ENCODE measurements around the gene ZNF865. TPM values are rescaled to one million over a fixed set of nuclear protein-coding genes. Genes with fewer than 3 reads are reported as not detected.
A peak's percentile ranks its signal among the peaks of the same experiment; 100 is the strongest.

Gene ZNF865
- total and polyA plus RNA-seq, 12 donors = 0.72 to 24.7 (median 10.6) TPM

GRCh38 chr19:55637534-55637933, 32.1 kb downstream of the ZNF865 start:
- TF ChIP-seq CTCF (IDR thresholded peaks at IDR 0.05) = no peak
- TF ChIP-seq POLR2A (IDR thresholded peaks at IDR 0.05) = no peak
- H3K9me3 ChIP-seq (replicated peaks in 1 of 3) = no peaks in the 10 kb centered on the region
- WGBS, 4 donors = 72 to 79% (median 75%) methylated on average over 11 of the region's 11 CpGs
- H3K36me3 ChIP-seq (replicated peaks in 1 of 2) = no peaks in the 10 kb centered on the region
- peak in 1 of 7 donors; percentile 8 for DNase-seq
- H3K27ac ChIP-seq = no peak overlapping the region
- no peaks in the 10 kb centered on the region for H3K27me3 ChIP-seq
- H3K4me3 ChIP-seq = no peak overlapping the region
- H3K4me1 ChIP-seq (replicated peaks in 1 of 2) = peaks cover 30 to 48% of the 10 kb centered on the region in 2 donors
- intact Hi-C loops (cut with DNase I) = no loop called here

- H3K9me3 ChIP-seq (replicated peaks in 1 of 3) = no peaks in the 10 kb centered on the region
- no peak for TF ChIP-seq POLR2A (IDR thresholded peaks at IDR 0.05)
- TF ChIP-seq CTCF (IDR thresholded peaks at IDR 0.05) = peak in 5 of 6 experiments; percentile 9 to 40 (median 24)
- DNase-seq = peak in 5 of 7 donors; percentile 26 to 56 (median 34)
- H3K4me1 ChIP-seq (replicated peaks in 1 of 2) = peaks cover 39 to 57% of the 10 kb centered on the region in 2 donors
- H3K4me3 ChIP-seq = no peak overlapping the region
- H3K36me3 ChIP-seq (replicated peaks in 1 of 2) = no peaks in the 10 kb centered on the region
- 82 to 90% (median 86%) methylated on average over 6 of the region's 6 CpGs for WGBS, 4 donors
- peak overlapping the region in 1 of 5 donors; percentile 94 for H3K27ac ChIP-seq
- no peaks in the 10 kb centered on the region for H3K27me3 ChIP-seq
- intact Hi-C loops (cut with DNase I) = no loop called here
Observed at GRCh38 chr19:55638864-55639359, 33.5 kb downstream of the ZNF865 start.

GRCh38 chr19:55640043-55640576, 34.7 kb downstream of the ZNF865 start:
- peak overlapping the region; percentile 88 to 94 (median 91) for H3K27ac ChIP-seq
- H3K27me3 ChIP-seq = no peaks in the 10 kb centered on the region
- H3K36me3 ChIP-seq (replicated peaks in 1 of 2) = peaks cover 0 to 6% of the 10 kb centered on the region in 2 donors
- whole genome bisulfite sequencing, 4 donors = 9 to 27% (median 19%) methylated on average over 4 to 38 of the region's 38 CpGs
- peaks cover 39 to 65% of the 10 kb centered on the region in 2 donors for H3K4me1 ChIP-seq (replicated peaks in 1 of 2)
- TF ChIP-seq CTCF (IDR thresholded peaks at IDR 0.05) (peak; percentile 32 to 61 (median 48)), POLR2A (IDR thresholded peaks at IDR 0.05) (no peak)
- intact Hi-C loops (cut with DNase I) = no loop called here
- DNase-seq = peak; percentile 70 to 89 (median 80)
- H3K9me3 ChIP-seq (replicated peaks in 1 of 3) = no peaks in the 10 kb centered on the region
- peak overlapping the region in 1 of 4 donors; percentile 81 for H3K4me3 ChIP-seq

GRCh38 chr19:55640577-55641425, 35.4 kb downstream of the ZNF865 start, which contains the start of gene ZNF580:
ZNF580 (plus strand) TSS chr19:55641002; CDS start chr19:55642509, 1,507 bp downstream.
- Histone ChIP-seq H3K9me3 (replicated peaks in 1 of 3) (no peaks in the 10 kb centered on the region), H3K36me3 (replicated peaks in 1 of 2) (peaks cover 0 to 13% of the 10 kb centered on the region in 2 donors), H3K27me3 (no peaks in the 10 kb centered on the region), H3K27ac (peak within 1 kb of the TSS; percentile 88 to 94 (median 91)), H3K4me1 (replicated peaks in 1 of 2) (peaks cover 37 to 61% of the 10 kb centered on the region in 2 donors), H3K4me3 (peak within 1 kb of the TSS in 3 of 4 donors; percentile 17 to 81 (median 42))
- intact Hi-C loops (cut with DNase I) = no loop called here
- 0 to 1% (median 0%) methylated on average over 7 to 89 of the region's 89 CpGs for WGBS, 4 donors
- DNase-seq = peak in 6 of 7 donors; percentile 66 to 82 (median 69)
- TF ChIP-seq POLR2A (IDR thresholded peaks at IDR 0.05) = peak in 1 of 2 donors; percentile 9
- no peak for TF ChIP-seq CTCF (IDR thresholded peaks at IDR 0.05)

All from adrenal gland (tissue), 12 donors.